H9 (cell line): ENCODE data around the gene RICTOR. TPM values are rescaled to one million over a fixed set of nuclear protein-coding genes. Genes with fewer than 3 reads are reported as not detected.

Experiments
- DNase-seq: peaks from one replicate; pipeline ENCODE4 v3.0.0-alpha.2; 2017
- H2AFZ ChIP-seq: one replicate; pipeline ENCODE4 v1.6.1; 2013; ENCODE audit warnings: mild to moderate bottlenecking, low read length, control low read depth, moderate library complexity
- H2AK5ac ChIP-seq: 2 replicates; pipeline ENCODE4 v1.6.1; 2013; ENCODE audit warnings: low read length, control low read depth, mixed read lengths; ENCODE audit not compliant: insufficient read length
- H2BK120ac ChIP-seq: one replicate; pipeline ENCODE4 v1.6.1; 2013; ENCODE audit warnings: low read depth, mild to moderate bottlenecking, low read length, control low read depth, inconsistent platforms; ENCODE audit not compliant: poor library complexity, severe bottlenecking
- H2BK12ac ChIP-seq: 2 replicates; pipeline ENCODE4 v1.6.1; 2013; ENCODE audit warnings: low read length, control low read depth, mixed read lengths, low read depth; ENCODE audit not compliant: insufficient read length
- H2BK15ac ChIP-seq: 2 replicates; pipeline ENCODE4 v1.6.1; 2013; ENCODE audit warnings: low read depth, low read length, control low read depth
- H2BK20ac ChIP-seq: one replicate; pipeline ENCODE4 v1.6.1; 2013; ENCODE audit warnings: low read depth, mild to moderate bottlenecking, low read length, control low read depth, inconsistent platforms; ENCODE audit not compliant: poor library complexity, severe bottlenecking
- H2BK5ac ChIP-seq: 2 replicates; pipeline ENCODE4 v1.6.1; 2013; ENCODE audit warnings: low read length, control low read depth, mixed read lengths; ENCODE audit not compliant: insufficient read length
- H3K14ac ChIP-seq: 2 replicates; pipeline ENCODE4 v1.6.1; 2013; ENCODE audit warnings: low read length, control low read depth; ENCODE audit not compliant: insufficient read depth
- H3K18ac ChIP-seq: 2 replicates; pipeline ENCODE4 v1.6.1; 2013; ENCODE audit warnings: low read depth, mild to moderate bottlenecking, mixed read lengths, low read length, control low read depth; ENCODE audit not compliant: insufficient read length
- H3K23ac ChIP-seq: 2 replicates; pipeline ENCODE4 v1.6.1; 2013; ENCODE audit warnings: low read length, control low read depth, mixed read lengths, low read depth; ENCODE audit not compliant: insufficient read length
- H3K23me2 ChIP-seq: 2 replicates; pipeline ENCODE4 v1.6.1; 2013; ENCODE audit warnings: low read depth, mild to moderate bottlenecking, mixed read lengths, low read length, control low read depth; ENCODE audit not compliant: insufficient read length, poor library complexity, severe bottlenecking
- H3K27ac ChIP-seq: 2 replicates; pipeline ENCODE4 v1.5.1; 2013; ENCODE audit warnings: low read length, control low read depth, mixed read lengths, low read depth; ENCODE audit not compliant: insufficient read length
- H3K27me3 ChIP-seq: 2 replicates; pipeline ENCODE4 v1.6.1; 2013; ENCODE audit warnings: low read length, control low read depth, inconsistent platforms; ENCODE audit not compliant: insufficient read depth
- H3K4ac ChIP-seq: 2 replicates; pipeline ENCODE4 v1.6.1; 2013; ENCODE audit warnings: low read depth, mild to moderate bottlenecking, control low read depth, inconsistent platforms, low read length, moderate library complexity
- H3K4me1 ChIP-seq: 2 replicates; pipeline ENCODE4 v1.6.1; 2013; ENCODE audit warnings: low read length, control low read depth, inconsistent platforms; ENCODE audit not compliant: insufficient read depth
- H3K4me2 ChIP-seq: 2 replicates; pipeline ENCODE4 v1.6.1; 2013; ENCODE audit warnings: low read length, control low read depth, mixed read lengths; ENCODE audit not compliant: insufficient read length, insufficient read depth
- H3K56ac ChIP-seq: 2 replicates; pipeline ENCODE4 v1.6.1; 2013; ENCODE audit warnings: low read depth, mild to moderate bottlenecking, mixed read lengths, low read length, control low read depth; ENCODE audit not compliant: insufficient read length
- H3K79me1 ChIP-seq: 2 replicates; pipeline ENCODE4 v1.6.1; 2013; ENCODE audit warnings: low read depth, mild to moderate bottlenecking, moderate library complexity, low read length, control low read depth, inconsistent platforms; ENCODE audit not compliant: insufficient read depth, poor library complexity, severe bottlenecking
- H3K79me2 ChIP-seq: 2 replicates; pipeline ENCODE4 v1.6.1; 2013; ENCODE audit warnings: low read length, control low read depth, inconsistent platforms; ENCODE audit not compliant: insufficient read depth
- H3K9ac ChIP-seq: 2 replicates; pipeline ENCODE4 v1.6.1; 2013; ENCODE audit warnings: low read length, control low read depth, mixed read lengths; ENCODE audit not compliant: insufficient read length; ENCODE audit errors: extremely low read depth
- H3K9me3 ChIP-seq: one replicate; pipeline ENCODE4 v1.6.1; 2013; ENCODE audit warnings: low read depth, low read length, inconsistent platforms; ENCODE audit not compliant: control insufficient read depth
- H3T11ph ChIP-seq: one replicate; pipeline ENCODE4 v1.6.1; 2013; ENCODE audit warnings: mild to moderate bottlenecking, low read length, control low read depth, inconsistent platforms
- H4K20me1 ChIP-seq: one replicate; pipeline ENCODE4 v1.6.1; 2013; ENCODE audit not compliant: control insufficient read depth, insufficient read length, insufficient read depth
- H4K5ac ChIP-seq: 2 replicates; pipeline ENCODE4 v1.6.1; 2013; ENCODE audit warnings: low read depth, mild to moderate bottlenecking, mixed read lengths, low read length, control low read depth; ENCODE audit not compliant: insufficient read length
- H4K8ac ChIP-seq: replicated peaks from 2 replicates; pipeline ENCODE4 v1.6.1; 2013; ENCODE audit warnings: low read length, control low read depth, mixed read lengths, low read depth; ENCODE audit not compliant: insufficient read length
- H4K91ac ChIP-seq: 2 replicates; pipeline ENCODE4 v1.6.1; 2013; ENCODE audit warnings: low read depth, mild to moderate bottlenecking, moderate library complexity, mixed read lengths, low read length, control low read depth; ENCODE audit not compliant: insufficient read length
- H3K27ac Mint-ChIP-seq, 3 experiments: 2 replicates in 2 of 3; 3 replicates in 1 of 3; pipeline ENCODE4 v1.8.0; 2020 to 2021; ENCODE audit warnings: mixed read lengths in 3 of 3, mild to moderate bottlenecking in 1 of 3, moderate library complexity in 1 of 3
- H3K27me3 Mint-ChIP-seq: 2 replicates; pipeline ENCODE4 v1.8.0; 2021; ENCODE audit warnings: low read depth, mild to moderate bottlenecking, moderate library complexity, mixed read lengths
- H3K36me3 Mint-ChIP-seq, 3 experiments: 2 replicates in 2 of 3; 3 replicates in 1 of 3; pipeline ENCODE4 v1.8.0; 2020 to 2021; ENCODE audit warnings: low read depth in 3 of 3, mixed read lengths in 3 of 3; ENCODE audit not compliant: insufficient read depth in 1 of 3
- H3K4me1 Mint-ChIP-seq, 2 experiments: 2 replicates each; pipeline ENCODE4 v1.8.0; 2020; ENCODE audit warnings: mixed read lengths in 2 of 2
- H3K4me3 Mint-ChIP-seq, 2 experiments: 2 replicates in 1 of 2; 3 replicates in 1 of 2; pipeline ENCODE4 v1.8.0; 2020 to 2021; ENCODE audit warnings: mild to moderate bottlenecking in 2 of 2, mixed read lengths in 2 of 2, moderate library complexity in 1 of 2
- H3K9me3 Mint-ChIP-seq, 2 experiments: 2 replicates in 1 of 2; 3 replicates in 1 of 2; pipeline ENCODE4 v1.8.0; 2020; ENCODE audit warnings: mild to moderate bottlenecking in 2 of 2, mixed read lengths in 2 of 2, moderate library complexity in 1 of 2
- CTCF ChIP-seq: fragments of 200-600 bp; sonication (generic); conservative IDR thresholded peaks from 3 replicates; pipeline ENCODE4 v1.8.0; 2021; ENCODE audit warnings: antibody characterized with exemption, mild to moderate bottlenecking
- WGBS: extraction: QIAGEN DNeasy Blood & Tissue Kit; methylation state at CpG from one replicate; pipeline ENCODE4 v1.1.7; 2013; ENCODE audit warnings: missing lambda C conversion rate, low lambda C conversion rate, mixed read lengths; ENCODE audit not compliant: insufficient read length; ENCODE audit errors: extremely low coverage; 5-methylcytosine and 5-hydroxymethylcytosine counted together
- total RNA-seq: library from RNA; stranded (reverse); gene quantifications from 2 replicates; pipeline ENCODE4 v1.2.1, GENCODE V29; 2021

RICTOR gene
- total RNA-seq, 1 experiment from 2014 or later, result 20.9 TPM

GRCh38 chr5:38905516-38905915, 168.7 kb downstream of the RICTOR start:
- H3K27me3 ChIP-seq, result no peaks in the 10 kb centered on the region
- no peak overlapping the region for H4K5ac ChIP-seq
- no peak overlapping the region for H3K14ac ChIP-seq
- H3K79me1 ChIP-seq, result no peaks in the 10 kb centered on the region
- H3K9me3 ChIP-seq, result no peaks in the 10 kb centered on the region
- H3K56ac ChIP-seq, result no peak overlapping the region
- H3K18ac ChIP-seq, result no peak overlapping the region
- H2AFZ ChIP-seq, result no peak overlapping the region
- H3K4ac ChIP-seq, result no peak overlapping the region
- Mint-ChIP-seq H3K9me3 (peaks cover 13 to 14% of the 10 kb centered on the region in 2 experiments), H3K27ac (no peak overlapping the region), H3K36me3 (peaks cover 1 to 7% (median 7%) of the 10 kb centered on the region in 3 experiments; a peak in 3 of 7 replicates), H3K27me3 (no peaks in the 10 kb centered on the region), H3K4me3 (no peak overlapping the region), H3K4me1 (no peaks in the 10 kb centered on the region)
- H2AK5ac ChIP-seq, result no peak overlapping the region
- H3K23ac ChIP-seq, result no peak overlapping the region
- no peak overlapping the region for H2BK12ac ChIP-seq
- H3K4me2 ChIP-seq, result no peak overlapping the region
- no peak for DNase-seq
- H3K27ac ChIP-seq, result no peak overlapping the region
- H2BK120ac ChIP-seq, result no peak overlapping the region
- no peaks in the 10 kb centered on the region for H3K23me2 ChIP-seq
- H2BK15ac ChIP-seq, result no peak overlapping the region
- H4K8ac ChIP-seq, result no peak overlapping the region
- H3T11ph ChIP-seq, result no peak overlapping the region
- H3K79me2 ChIP-seq, result no peaks in the 10 kb centered on the region
- TF ChIP-seq CTCF, result no peak
- H4K91ac ChIP-seq, result no peak overlapping the region
- no peaks in the 10 kb centered on the region for H4K20me1 ChIP-seq
- H2BK20ac ChIP-seq, result no peak overlapping the region
- H2BK5ac ChIP-seq, result no peak overlapping the region
- H3K9ac ChIP-seq, result no peak overlapping the region
- no CpG with 5 or more reads among the region's 4 CpGs for whole genome bisulfite sequencing
- no peaks in the 10 kb centered on the region for H3K4me1 ChIP-seq
